HFFc6 (cell line): Measurements from ENCODE around the gene TNFRSF6B. TPM values are rescaled to one million over a fixed set of nuclear protein-coding genes. Genes with fewer than 3 reads are reported as not detected.

Source experiments
- DNase-seq: peaks from one replicate; pipeline ENCODE4 v3.0.0-alpha.2; 2018
- H3K27ac Mint-ChIP-seq: 2 replicates; pipeline ENCODE4 v1.8.0; 2020; ENCODE audit warnings: mild to moderate bottlenecking, mixed read lengths
- H3K27me3 Mint-ChIP-seq: 2 replicates; pipeline ENCODE4 v1.8.0; 2021; ENCODE audit warnings: mild to moderate bottlenecking, moderate library complexity, mixed read lengths; ENCODE audit not compliant: insufficient read depth
- H3K36me3 Mint-ChIP-seq: 2 replicates; pipeline ENCODE4 v1.8.0; 2021; ENCODE audit warnings: low read depth, mixed read lengths
- H3K4me1 Mint-ChIP-seq: 2 replicates; pipeline ENCODE4 v1.8.0; 2020; ENCODE audit warnings: low read depth, mixed read lengths
- H3K4me3 Mint-ChIP-seq: 2 replicates; pipeline ENCODE4 v1.8.0; 2020; ENCODE audit warnings: mild to moderate bottlenecking, moderate library complexity, mixed read lengths
- H3K9me3 Mint-ChIP-seq: 2 replicates; pipeline ENCODE4 v1.8.0; 2020; ENCODE audit warnings: mild to moderate bottlenecking, mixed read lengths
- CTCF ChIP-seq: fragments of 200-600 bp; sonication (generic); IDR thresholded peaks from 2 replicates; pipeline ENCODE4 v1.5.0; 2021; ENCODE audit warnings: antibody characterized with exemption, mild to moderate bottlenecking
- total RNA-seq, 6 experiments: library from RNA; stranded (reverse); fragmentation: NEBNext Ultra II Directional; extraction: Animal tissue kit (Norgen Biotek cat#: 25700); gene quantifications; 2 replicates in 1 of 6; 3 replicates in 5 of 6; pipeline ENCODE4 v1.2.3, GENCODE V29; 2021

TNFRSF6B gene
- total RNA-seq, 6 experiments from 2014 or later = 0.33 to 1.8 (median 1.1) TPM

GRCh38 chr20:63736893-63737694, 40.6 kb downstream of the TNFRSF6B start:
- no peaks in the 10 kb centered on the region for H3K4me1 Mint-ChIP-seq
- no peaks in the 10 kb centered on the region for H3K9me3 Mint-ChIP-seq
- H3K27me3 Mint-ChIP-seq = peaks cover 2% of the 10 kb centered on the region
- H3K27ac Mint-ChIP-seq = no peak overlapping the region
- no peak for DNase-seq
- H3K4me3 Mint-ChIP-seq = no peak overlapping the region
- peaks cover 5% of the 10 kb centered on the region; the same call in 1 of the 2 replicates for H3K36me3 Mint-ChIP-seq
- no peak for TF ChIP-seq CTCF

DNA sequence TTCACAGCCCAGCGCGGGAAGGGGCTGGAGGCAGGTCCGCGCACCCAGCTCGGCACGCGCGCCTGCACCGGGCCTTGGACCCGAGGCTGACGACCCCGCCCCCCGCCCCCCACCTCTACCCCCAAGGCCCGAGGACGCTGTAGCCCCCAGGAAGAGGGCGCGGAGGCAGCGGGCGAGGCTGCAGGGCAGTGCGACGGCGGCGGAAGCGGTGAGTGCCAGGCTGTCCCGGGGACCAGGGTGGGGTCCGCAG, 41.2 kb downstream of the TNFRSF6B start:
- peaks cover 2% of the 10 kb centered on the region for H3K27me3 Mint-ChIP-seq
- no peak for DNase-seq
- no peaks in the 10 kb centered on the region for H3K9me3 Mint-ChIP-seq
- H3K36me3 Mint-ChIP-seq = peaks cover 5% of the 10 kb centered on the region; the same call in 1 of the 2 replicates
- no peaks in the 10 kb centered on the region for H3K4me1 Mint-ChIP-seq
- H3K4me3 Mint-ChIP-seq = no peak overlapping the region
- no peak for TF ChIP-seq CTCF
- H3K27ac Mint-ChIP-seq = no peak overlapping the region

GRCh38 chr20:63737945-63738686, 41.7 kb downstream of the TNFRSF6B start:
- Mint-ChIP-seq H3K36me3 (peaks cover 5% of the 10 kb centered on the region; the same call in 1 of the 2 replicates), H3K4me3 (no peak overlapping the region), H3K9me3 (no peaks in the 10 kb centered on the region), H3K27me3 (peaks cover 2% of the 10 kb centered on the region), H3K27ac (no peak overlapping the region), H3K4me1 (no peaks in the 10 kb centered on the region)
- no peak for DNase-seq
- no peak for TF ChIP-seq CTCF

- Mint-ChIP-seq H3K27ac (no peak overlapping the region), H3K27me3 (peaks cover 2% of the 10 kb centered on the region), H3K36me3 (peaks cover 6% of the 10 kb centered on the region; the same call in 1 of the 2 replicates), H3K9me3 (no peaks in the 10 kb centered on the region), H3K4me1 (no peaks in the 10 kb centered on the region), H3K4me3 (no peak overlapping the region)
- TF ChIP-seq CTCF = no peak; the same call in 1 of the 2 replicates
- no peak for DNase-seq
These were observed 42.3 kb downstream of the TNFRSF6B start for GRCh38 chr20:63738687-63739129.

GRCh38 chr20:63739130-63740069, 42.9 kb downstream of the TNFRSF6B start, which contains the start of gene SLC2A4RG:
TSS of gene SLC2A4RG (plus strand) at chr20:63739776. CDS start at chr20:63739913, 137 bp downstream.
- Mint-ChIP-seq H3K4me3 (peak within 1 kb of the TSS; percentile 79), H3K4me1 (no peaks in the 10 kb centered on the region), H3K36me3 (peaks cover 4% of the 10 kb centered on the region; the same call in 1 of the 2 replicates), H3K27me3 (peaks cover 2% of the 10 kb centered on the region), H3K9me3 (no peaks in the 10 kb centered on the region), H3K27ac (peak within 1 kb of the TSS; percentile 64; the same call in 1 of the 2 replicates)
- TF ChIP-seq CTCF = no peak
- peak; percentile 28 for DNase-seq
